ENCODE data around the gene FGD6. TPM values are rescaled to one million over a fixed set of nuclear protein-coding genes. Genes with fewer than 3 reads are reported as not detected.
A peak's percentile ranks its signal among the peaks of the same experiment; 100 is the strongest.
"Not testable (repeated sequence)": the region's sequence is repeated elsewhere in the genome, so short reads cannot be mapped to it uniquely, and the experiment has no call there.

FGD6 gene
- total and polyA plus RNA-seq, 9 donors = 3.4 to 7.6 (median 4.0) TPM

- H3K4me3 ChIP-seq (ENCODE audit: low read length) = no peak overlapping the region
- peaks cover 10% of the 10 kb centered on the region for H3K36me3 ChIP-seq (ENCODE audit: control insufficient read depth, insufficient read depth, low read length)
- H3K27me3 ChIP-seq (ENCODE audit: control insufficient read depth, insufficient read depth, low read length) = no peaks in the 10 kb centered on the region
- peak overlapping the region; percentile 9 for H3K27ac ChIP-seq (ENCODE audit: low read length)
- peak; percentile 19 for DNase-seq
- H3K9me3 ChIP-seq (replicated peaks; ENCODE audit: control insufficient read depth, low read depth, low read length) = no peaks in the 10 kb centered on the region
- no peaks in the 10 kb centered on the region for H3K4me1 ChIP-seq (ENCODE audit: control insufficient read depth, insufficient read depth, low read length)
- no CpG with 5 or more reads among the region's 8 CpGs for WGBS (ENCODE audit: insufficient coverage)
Observed at GRCh38 chr12:95248604-95249360, 31.5 kb upstream of the FGD6 start.

GRCh38 chr12:95248095-95248494 is 30.8 kb upstream of the FGD6 start:
- Histone ChIP-seq H3K4me3 (ENCODE audit: low read length) (no peak overlapping the region), H3K36me3 (ENCODE audit: control insufficient read depth, insufficient read depth, low read length) (peaks cover 9% of the 10 kb centered on the region), H3K4me1 (ENCODE audit: control insufficient read depth, insufficient read depth, low read length) (no peaks in the 10 kb centered on the region), H3K9me3 (replicated peaks; ENCODE audit: control insufficient read depth, low read depth, low read length) (no peaks in the 10 kb centered on the region), H3K27me3 (ENCODE audit: control insufficient read depth, insufficient read depth, low read length) (no peaks in the 10 kb centered on the region), H3K27ac (ENCODE audit: low read length) (no peak overlapping the region)
- DNase-seq = no peak
- no CpG with 5 or more reads among the region's 1 CpG for WGBS (ENCODE audit: insufficient coverage)

- H3K4me3 ChIP-seq (ENCODE audit: low read length) = no peak overlapping the region
- no peak for DNase-seq
- H3K36me3 ChIP-seq (ENCODE audit: control insufficient read depth, insufficient read depth, low read length) = peaks cover 14% of the 10 kb centered on the region
- H3K9me3 ChIP-seq (replicated peaks; ENCODE audit: control insufficient read depth, low read depth, low read length) = no peaks in the 10 kb centered on the region
- no peak overlapping the region for H3K27ac ChIP-seq (ENCODE audit: low read length)
- H3K27me3 ChIP-seq (ENCODE audit: control insufficient read depth, insufficient read depth, low read length) = no peaks in the 10 kb centered on the region
- H3K4me1 ChIP-seq (ENCODE audit: control insufficient read depth, insufficient read depth, low read length) = no peaks in the 10 kb centered on the region
- no CpG with 5 or more reads among the region's 3 CpGs for WGBS (ENCODE audit: insufficient coverage)
Observed at GRCh38 chr12:95244350-95244749, 27.1 kb upstream of the FGD6 start.

GRCh38 chr12:95243497-95244183 is 26.4 kb upstream of the FGD6 start:
- Histone ChIP-seq H3K4me1 (ENCODE audit: control insufficient read depth, insufficient read depth, low read length) (no peaks in the 10 kb centered on the region), H3K4me3 (ENCODE audit: low read length) (no peak overlapping the region), H3K27me3 (ENCODE audit: control insufficient read depth, insufficient read depth, low read length) (no peaks in the 10 kb centered on the region), H3K9me3 (replicated peaks; ENCODE audit: control insufficient read depth, low read depth, low read length) (no peaks in the 10 kb centered on the region), H3K27ac (ENCODE audit: low read length) (no peak overlapping the region), H3K36me3 (ENCODE audit: control insufficient read depth, insufficient read depth, low read length) (peaks cover 14% of the 10 kb centered on the region)
- DNase-seq = no peak
- 67% methylated on average over 2 of the region's 4 CpGs for WGBS (ENCODE audit: insufficient coverage)

GRCh38 chr12:95241761-95242506 is 24.7 kb upstream of the FGD6 start:
- H3K4me1 ChIP-seq (ENCODE audit: control insufficient read depth, insufficient read depth, low read length) = no peaks in the 10 kb centered on the region
- peaks cover 14% of the 10 kb centered on the region for H3K36me3 ChIP-seq (ENCODE audit: control insufficient read depth, insufficient read depth, low read length)
- no peak for DNase-seq
- no peak overlapping the region for H3K27ac ChIP-seq (ENCODE audit: low read length)
- H3K27me3 ChIP-seq (ENCODE audit: control insufficient read depth, insufficient read depth, low read length) = no peaks in the 10 kb centered on the region
- no CpG with 5 or more reads among the region's 4 CpGs for WGBS (ENCODE audit: insufficient coverage)
- H3K4me3 ChIP-seq (ENCODE audit: low read length) = no peak overlapping the region
- H3K9me3 ChIP-seq (replicated peaks; ENCODE audit: control insufficient read depth, low read depth, low read length) = no peaks in the 10 kb centered on the region

GRCh38 chr12:95241138-95241537 is 23.9 kb upstream of the FGD6 start:
- not testable (repeated sequence) for H3K27ac ChIP-seq (ENCODE audit: low read length); H3K9me3 ChIP-seq (replicated peaks; ENCODE audit: control insufficient read depth, low read depth, low read length); H3K27me3 ChIP-seq (ENCODE audit: control insufficient read depth, insufficient read depth, low read length); H3K4me3 ChIP-seq (ENCODE audit: low read length); DNase-seq; H3K4me1 ChIP-seq (ENCODE audit: control insufficient read depth, insufficient read depth, low read length)
- H3K36me3 ChIP-seq (ENCODE audit: control insufficient read depth, insufficient read depth, low read length) = peaks cover 14% of the 10 kb centered on the region
- WGBS (ENCODE audit: insufficient coverage) = 100% methylated on average over 2 of the region's 6 CpGs

GRCh38 chr12:95240556-95240955 is 23.3 kb upstream of the FGD6 start:
- WGBS (ENCODE audit: insufficient coverage) = no CpG with 5 or more reads among the region's 2 CpGs
- H3K4me3 ChIP-seq (ENCODE audit: low read length) = no peak overlapping the region
- H3K27me3 ChIP-seq (ENCODE audit: control insufficient read depth, insufficient read depth, low read length) = no peaks in the 10 kb centered on the region
- no peaks in the 10 kb centered on the region for H3K9me3 ChIP-seq (replicated peaks; ENCODE audit: control insufficient read depth, low read depth, low read length)
- H3K27ac ChIP-seq (ENCODE audit: low read length) = no peak overlapping the region
- no peaks in the 10 kb centered on the region for H3K4me1 ChIP-seq (ENCODE audit: control insufficient read depth, insufficient read depth, low read length)
- H3K36me3 ChIP-seq (ENCODE audit: control insufficient read depth, insufficient read depth, low read length) = peaks cover 14% of the 10 kb centered on the region
- DNase-seq = peak; percentile 45

- H3K4me3 ChIP-seq (ENCODE audit: low read length); H3K27me3 ChIP-seq (ENCODE audit: control insufficient read depth, insufficient read depth, low read length); H3K27ac ChIP-seq (ENCODE audit: low read length); H3K4me1 ChIP-seq (ENCODE audit: control insufficient read depth, insufficient read depth, low read length); H3K9me3 ChIP-seq (replicated peaks; ENCODE audit: control insufficient read depth, low read depth, low read length); DNase-seq: not testable (repeated sequence)
- H3K36me3 ChIP-seq (ENCODE audit: control insufficient read depth, insufficient read depth, low read length) = peaks cover 14% of the 10 kb centered on the region
- 79% methylated on average over 2 of the region's 2 CpGs for WGBS (ENCODE audit: insufficient coverage)
Observed at GRCh38 chr12:95239835-95240234, 22.6 kb upstream of the FGD6 start.

GRCh38 chr12:95239216-95239615 is 21.9 kb upstream of the FGD6 start:
- H3K4me3 ChIP-seq (ENCODE audit: low read length) = no peak overlapping the region
- no peak for DNase-seq
- no peaks in the 10 kb centered on the region for H3K9me3 ChIP-seq (replicated peaks; ENCODE audit: control insufficient read depth, low read depth, low read length)
- no peaks in the 10 kb centered on the region for H3K27me3 ChIP-seq (ENCODE audit: control insufficient read depth, insufficient read depth, low read length)
- no peaks in the 10 kb centered on the region for H3K4me1 ChIP-seq (ENCODE audit: control insufficient read depth, insufficient read depth, low read length)
- H3K36me3 ChIP-seq (ENCODE audit: control insufficient read depth, insufficient read depth, low read length) = peaks cover 14% of the 10 kb centered on the region
- no peak overlapping the region for H3K27ac ChIP-seq (ENCODE audit: low read length)

GRCh38 chr12:95238150-95238549 is 20.9 kb upstream of the FGD6 start:
- H3K27ac ChIP-seq (ENCODE audit: low read length) = no peak overlapping the region
- no peaks in the 10 kb centered on the region for H3K9me3 ChIP-seq (replicated peaks; ENCODE audit: control insufficient read depth, low read depth, low read length)
- peaks cover 6% of the 10 kb centered on the region for H3K36me3 ChIP-seq (ENCODE audit: control insufficient read depth, insufficient read depth, low read length)
- H3K4me1 ChIP-seq (ENCODE audit: control insufficient read depth, insufficient read depth, low read length) = no peaks in the 10 kb centered on the region
- no peak overlapping the region for H3K4me3 ChIP-seq (ENCODE audit: low read length)
- WGBS (ENCODE audit: insufficient coverage) = no CpG with 5 or more reads among the region's 1 CpG
- no peak for DNase-seq
- no peaks in the 10 kb centered on the region for H3K27me3 ChIP-seq (ENCODE audit: control insufficient read depth, insufficient read depth, low read length)
